ENCODE data around the gene NAA80.

NAA80 gene

DNA sequence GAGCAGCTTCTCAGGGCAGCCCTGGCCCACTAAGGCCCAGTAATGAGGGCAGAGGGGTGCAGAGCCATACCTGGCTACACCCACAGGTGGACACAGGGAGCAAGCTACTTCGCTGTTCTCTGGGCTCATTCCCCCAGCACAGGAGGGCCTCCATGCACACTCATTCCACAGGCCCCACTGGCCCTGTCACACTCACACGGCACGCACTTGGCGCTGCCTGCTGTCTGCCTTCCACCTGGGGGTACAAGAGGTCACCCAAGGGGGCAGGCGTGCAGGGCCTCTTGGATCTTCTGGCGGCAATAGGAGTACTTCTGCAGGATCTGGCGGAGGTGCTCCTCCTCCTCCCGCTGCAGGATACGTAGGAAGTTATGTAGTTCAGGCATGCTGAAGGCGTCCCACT lies 31.1 kb upstream of the NAA80 start:
- DNase-seq (ENCODE audit: low spot score): no peak

DNA sequence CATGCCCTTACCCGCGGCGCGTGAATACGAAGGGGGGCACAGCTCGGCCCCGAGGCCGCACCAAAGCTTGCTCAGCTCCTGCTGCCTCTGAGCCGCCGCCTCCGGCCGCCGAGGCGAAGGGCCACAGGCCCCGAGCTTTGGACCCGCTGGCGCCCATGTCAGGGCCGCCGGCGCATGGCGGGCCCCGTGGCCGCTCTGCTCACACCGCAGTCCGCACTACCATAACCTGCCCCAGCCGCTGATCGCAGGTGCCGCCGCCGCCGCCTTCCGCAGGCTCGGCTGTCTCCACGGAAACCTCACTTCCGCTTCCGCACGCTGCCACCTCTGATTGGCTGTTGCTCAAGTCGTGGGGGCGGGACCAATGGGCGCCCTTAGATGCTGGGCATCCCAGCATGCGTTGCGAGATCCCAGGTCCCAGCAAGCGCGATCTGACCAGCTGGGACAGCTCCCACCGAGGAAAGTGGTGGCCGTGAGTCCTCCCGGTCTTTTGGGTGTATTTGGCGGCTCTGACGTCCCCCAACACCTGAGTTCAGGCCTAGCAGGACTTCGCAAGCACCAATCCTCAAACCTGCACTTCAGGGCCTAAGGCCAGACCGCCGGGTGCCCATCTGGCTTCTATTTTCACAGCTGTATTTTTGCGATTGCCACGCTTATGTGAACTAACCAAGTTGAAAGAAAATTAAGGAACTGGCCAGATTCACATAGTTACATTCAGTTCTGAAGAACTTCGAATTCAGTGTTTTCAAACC lies 28.9 kb upstream of the NAA80 start, which contains the start of gene TUSC2:
TSS of gene TUSC2 (minus strand) at position 281 of the 749 bp plus-strand sequence. CDS start at position 157, 124 bp downstream.
- DNase-seq (ENCODE audit: low spot score): peak; percentile 97
- peak; percentile 96 for FAIRE-seq

More for the DNA sequence above, 31.1 kb upstream of the NAA80 start:
- no peak for FAIRE-seq

GRCh38 chr3:50327129-50327528 lies 27.9 kb upstream of the NAA80 start:
- no peak for DNase-seq (ENCODE audit: low spot score)
- no peak for FAIRE-seq

GRCh38 chr3:50326182-50326541 lies 27.0 kb upstream of the NAA80 start:
- DNase-seq (ENCODE audit: low spot score) (no peak), FAIRE-seq (no peak)

- no peak for FAIRE-seq
Observed at GRCh38 chr3:50325497-50326181, 26.4 kb upstream of the NAA80 start.

GRCh38 chr3:50325113-50325480 lies 25.9 kb upstream of the NAA80 start:
- FAIRE-seq: peak; percentile 5
- DNase-seq (ENCODE audit: low spot score): no peak

More at GRCh38 chr3:50325497-50326181, 26.4 kb upstream of the NAA80 start:
- no peak for DNase-seq (ENCODE audit: low spot score)

- DNase-seq (ENCODE audit: low spot score): peak; percentile 71
- FAIRE-seq: peak; percentile 78
Observed at GRCh38 chr3:50324351-50325112, 25.3 kb upstream of the NAA80 start.

DNA sequence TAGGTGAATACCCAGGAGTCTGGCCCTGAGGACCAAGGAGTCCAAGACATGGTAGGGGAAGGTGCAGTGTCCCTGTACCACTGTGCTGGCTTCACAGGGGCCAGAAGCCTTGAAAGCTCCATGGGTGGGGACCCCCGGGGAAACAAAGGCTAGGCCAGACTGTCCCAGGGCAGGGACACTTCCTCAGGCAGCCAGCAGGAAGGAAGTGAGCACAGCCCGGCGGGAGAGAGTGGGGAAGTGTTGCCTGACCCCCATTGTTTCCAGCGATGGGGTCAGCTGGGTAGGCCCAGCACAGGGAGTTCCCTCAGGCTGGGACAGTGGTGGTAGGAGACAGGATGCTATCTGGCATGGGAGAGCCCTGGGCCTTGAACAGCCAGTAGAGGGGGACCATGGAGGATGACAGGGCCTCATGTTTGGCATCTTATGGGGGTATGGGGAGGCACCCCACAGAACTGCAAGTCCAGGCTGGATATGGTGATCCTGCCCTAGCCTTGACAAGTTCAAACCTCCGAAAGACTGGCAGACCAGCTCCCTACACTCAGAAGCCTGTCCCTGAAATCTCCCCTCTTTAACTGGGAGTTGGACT lies 24.5 kb upstream of the NAA80 start:
- no peak for FAIRE-seq
- DNase-seq (ENCODE audit: low spot score): no peak

DNA sequence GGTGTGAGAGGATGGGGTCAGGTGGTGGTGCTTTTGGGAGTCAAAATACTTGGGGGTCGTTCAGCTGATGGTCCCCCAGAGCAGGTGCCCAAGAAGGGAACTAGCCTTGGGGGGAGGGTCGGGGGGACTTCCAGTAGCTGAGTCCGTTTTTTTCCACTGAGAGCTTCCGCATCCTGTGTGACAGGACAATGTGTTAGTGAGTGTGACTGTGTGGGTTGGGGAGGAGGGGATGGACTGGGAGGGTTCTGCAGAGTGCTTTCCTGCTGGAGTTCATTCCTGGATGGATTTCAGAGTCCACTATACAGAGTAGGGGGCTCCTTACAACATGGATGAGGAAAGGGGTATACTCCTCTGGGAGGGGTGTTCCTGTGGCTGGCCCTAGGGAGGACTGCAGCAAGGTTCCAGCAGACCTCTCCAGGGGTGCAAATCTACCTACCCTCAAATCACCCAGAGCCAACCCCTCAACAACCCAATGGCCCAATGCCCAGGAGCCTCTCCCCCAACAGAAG lies 23.9 kb upstream of the NAA80 start:
- FAIRE-seq: no peak
- DNase-seq (ENCODE audit: low spot score): no peak

DNA sequence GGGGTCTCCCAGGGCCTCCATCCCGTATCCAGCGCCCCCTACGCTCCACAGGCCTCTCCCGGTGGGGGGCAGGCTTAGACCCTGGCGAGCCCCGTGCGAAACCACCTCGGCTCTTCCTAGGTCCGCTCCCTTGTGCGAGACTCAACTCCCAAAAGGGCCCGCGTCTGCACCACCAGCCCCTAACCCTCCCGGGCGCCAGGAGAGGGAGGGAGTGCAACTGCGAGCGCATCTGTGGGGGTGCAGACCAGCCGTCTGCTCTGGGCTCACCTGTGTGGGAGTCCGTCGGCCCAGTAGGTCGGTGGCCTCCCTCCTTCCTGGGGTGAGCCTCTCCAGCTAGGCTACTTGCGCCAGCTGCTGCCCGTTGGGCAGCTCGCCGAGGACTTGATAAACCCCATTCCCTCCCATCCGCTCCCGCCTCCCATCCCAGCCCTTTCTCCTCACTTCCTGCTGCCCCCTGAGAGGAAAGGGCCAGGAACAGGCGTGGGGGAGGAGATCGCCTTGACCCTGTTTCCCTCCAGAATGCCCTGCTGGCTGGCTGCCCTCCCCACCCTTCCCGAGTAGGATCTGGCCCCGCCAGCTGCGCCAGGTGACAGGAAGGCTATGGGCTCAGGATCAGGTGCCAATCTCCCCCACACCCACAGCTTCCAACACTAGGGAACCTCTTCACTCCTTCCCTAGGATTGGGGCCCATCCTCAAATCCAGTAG lies 23.3 kb upstream of the NAA80 start, which contains the start of gene HYAL2:
TSS of gene HYAL2 (minus strand) at position 360 of the 706 bp plus-strand sequence. CDS start 2,256 bp downstream, outside the sequence.
- no peak for DNase-seq (ENCODE audit: low spot score)
- peak; percentile 9 for FAIRE-seq

DNA sequence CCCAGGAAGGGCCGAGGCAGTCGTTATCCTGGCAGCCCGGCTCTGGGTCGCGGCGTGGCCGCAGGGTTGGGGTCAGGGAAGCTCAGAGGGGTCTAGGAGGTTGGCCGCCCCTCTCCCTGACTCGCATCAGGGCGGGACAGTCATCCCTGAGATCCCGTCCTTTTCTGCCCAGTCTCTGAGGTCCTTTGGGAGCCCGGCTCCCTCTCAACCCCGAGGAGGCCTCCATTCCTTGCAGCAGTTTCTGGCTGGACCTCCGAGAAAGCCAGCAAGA lies 22.8 kb upstream of the NAA80 start:
- no peak for FAIRE-seq
- no peak for DNase-seq (ENCODE audit: low spot score)

DNA sequence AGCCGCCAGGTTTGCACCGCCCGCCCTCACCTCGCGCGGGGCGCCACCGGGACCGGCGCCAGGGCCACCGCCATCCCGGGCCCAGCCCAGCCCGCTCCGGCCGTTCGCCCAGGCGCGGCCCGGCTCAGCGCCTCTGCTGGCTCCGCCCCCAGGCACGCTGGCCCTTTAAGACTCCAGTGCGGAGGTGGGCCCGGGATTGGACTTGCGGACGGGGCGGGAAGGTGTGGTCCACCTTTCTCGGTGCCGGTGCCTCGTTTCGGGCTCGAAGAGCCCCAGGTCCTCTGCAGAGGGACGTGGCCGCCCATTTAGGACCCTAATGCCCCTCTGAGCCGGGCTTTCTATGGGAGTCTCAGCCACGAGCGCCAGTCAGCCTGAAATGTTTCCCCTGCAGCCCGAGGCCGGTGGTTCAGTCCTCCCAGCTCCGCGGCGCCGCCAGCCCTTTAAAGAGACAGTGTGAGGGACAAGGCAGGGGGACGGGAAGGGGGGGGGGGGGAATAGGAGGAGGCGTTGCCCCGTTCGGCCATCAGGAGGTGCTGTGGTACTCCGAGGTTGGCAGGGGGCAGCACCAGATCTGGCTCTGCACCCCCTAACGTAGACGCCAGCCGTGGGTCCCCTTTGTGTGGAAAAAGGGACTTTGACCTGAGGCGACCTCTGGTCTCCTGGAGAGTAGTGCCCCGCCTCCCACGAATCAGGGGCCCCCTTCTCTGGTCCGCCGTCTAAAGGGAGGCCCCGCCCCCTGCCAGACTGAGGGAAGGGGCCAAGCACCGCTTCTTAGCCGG lies 22.3 kb upstream of the NAA80 start:
- DNase-seq (ENCODE audit: low spot score) (peak; percentile 94), FAIRE-seq (peak; percentile 93)

- DNase-seq (ENCODE audit: low spot score) (peak; percentile 85), FAIRE-seq (peak; percentile 46)
Observed at GRCh38 chr3:50320853-50321335, 21.7 kb upstream of the NAA80 start.

DNA sequence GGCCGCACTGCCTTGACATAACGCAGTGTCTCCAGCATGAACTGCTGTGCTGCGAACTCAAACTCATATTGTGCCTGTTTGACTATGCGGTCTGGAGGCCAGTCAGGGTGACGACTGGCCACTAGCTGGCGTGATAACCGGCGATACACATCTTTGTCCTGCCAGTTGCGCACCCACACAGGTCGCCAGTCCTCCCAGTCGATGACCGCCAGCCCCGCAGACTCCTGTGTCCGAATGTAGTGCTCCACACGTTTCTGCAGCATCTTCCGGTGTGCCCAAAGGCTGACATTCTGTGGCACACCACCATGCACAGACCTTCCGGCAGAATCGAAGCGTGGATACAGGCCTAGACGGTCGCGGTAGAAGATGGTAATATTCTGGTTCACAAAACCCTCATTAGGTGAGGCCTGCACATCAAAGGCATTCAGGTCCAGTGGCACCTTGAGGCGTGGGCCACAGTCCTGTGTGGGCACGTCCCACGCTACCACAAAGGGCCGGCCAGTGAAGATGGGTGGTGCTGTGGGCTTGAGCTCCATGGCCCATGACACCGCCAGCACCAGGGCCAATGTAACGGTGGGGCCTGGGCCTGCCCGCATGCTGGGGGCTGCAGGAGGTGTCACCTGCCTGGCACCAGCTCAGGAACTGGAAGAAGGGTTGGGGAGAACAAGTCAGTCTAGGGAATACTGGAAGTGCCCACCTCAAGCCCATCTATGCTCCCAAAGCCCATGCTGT lies 20.9 kb upstream of the NAA80 start:
- DNase-seq (ENCODE audit: low spot score): no peak
- FAIRE-seq: peak; percentile 96

- no peak for FAIRE-seq
- DNase-seq (ENCODE audit: low spot score): no peak
Observed at GRCh38 chr3:50319181-50319893, 20.1 kb upstream of the NAA80 start.

DNA sequence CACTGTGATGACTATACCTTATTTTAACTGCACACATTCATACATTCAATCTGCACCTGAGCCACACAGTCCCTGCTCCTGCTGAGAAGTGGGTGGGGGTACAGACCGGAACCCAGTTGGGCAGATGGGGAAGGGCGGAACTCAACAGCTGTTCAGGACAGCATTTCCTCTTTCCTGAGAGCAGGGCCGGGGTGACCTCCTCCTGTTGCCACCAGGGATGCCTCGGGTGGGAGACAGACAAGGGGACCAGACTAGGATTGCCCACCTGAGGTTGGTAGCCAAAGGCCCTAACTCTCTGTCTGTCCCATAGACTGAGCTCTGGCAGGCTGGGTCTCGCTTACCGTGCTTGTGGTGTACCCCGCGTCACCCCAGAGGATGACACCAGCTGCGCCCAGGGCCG lies 19.4 kb upstream of the NAA80 start:
- FAIRE-seq: no peak

DNA sequence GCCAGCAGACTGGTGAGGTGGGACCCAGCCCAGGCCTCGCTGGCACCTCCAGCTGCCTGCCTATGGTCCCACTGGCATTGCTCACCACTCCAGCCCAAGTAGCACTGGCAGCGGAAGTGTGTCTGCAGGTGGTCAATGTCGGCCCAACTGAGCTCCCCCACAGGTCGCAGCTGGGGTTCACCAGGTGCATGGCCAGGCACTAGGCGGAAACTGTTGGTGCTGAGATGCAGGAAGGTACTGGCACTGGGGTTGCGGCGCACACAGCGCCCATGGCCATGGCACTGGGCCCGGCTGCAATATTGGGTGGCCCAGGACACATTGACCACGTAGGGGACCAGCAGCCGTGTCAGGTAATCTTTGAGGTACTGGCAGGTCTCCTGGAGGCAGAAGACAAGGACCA lies 19.0 kb upstream of the NAA80 start:
- no peak for DNase-seq (ENCODE audit: low spot score)
- no peak for FAIRE-seq

More for the DNA sequence above, 19.4 kb upstream of the NAA80 start:
- DNase-seq (ENCODE audit: low spot score): no peak

- no peak for FAIRE-seq
- no peak for DNase-seq (ENCODE audit: low spot score)
Observed at GRCh38 chr3:50317300-50317699, 18.1 kb upstream of the NAA80 start.
